A673 (cell line): ENCODE measurements around the gene GLT1D1. TPM values are rescaled to one million over a fixed set of nuclear protein-coding genes. Genes with fewer than 3 reads are reported as not detected.

Source experiments
- BruUV-seq: library from RNA; stranded (reverse); fragments of 400-500 nt; replicated peaks from 2 replicates; lab custom pipeline; 2021; lab: Mats Ljungman, UMichigan
- CTCF ChIA-PET: fragments of 300-600 bp; sonication (Branson Sonifier 250); formaldehyde crosslinking; loops from one replicate; lab custom pipeline; 2022; ENCODE audit warnings: antibody characterized with exemption; lab: Charles Lee
- POLR2A ChIA-PET: fragments of 300-600 bp; sonication (Branson Sonifier 250); formaldehyde crosslinking; loops from one replicate; lab custom pipeline; 2022; ENCODE audit warnings: antibody characterized with exemption; ENCODE audit not compliant: low non-redundant PET; lab: Charles Lee
- DNase-seq: peaks from one replicate; pipeline ENCODE4 v3.0.0-alpha.2; 2015; ENCODE audit warnings: low spot score
- H3K27ac ChIP-seq: fragments of 200-600 bp; sonication (generic); 2 replicates; pipeline ENCODE4 v1.5.1; 2016; ENCODE audit warnings: mixed run types, low read depth, mild to moderate bottlenecking, mixed read lengths, antibody characterized with exemption, low read length; ENCODE audit not compliant: poor library complexity, severe bottlenecking
- H3K27me3 ChIP-seq: fragments of 200-600 bp; sonication (generic); replicated peaks from 2 replicates; pipeline ENCODE4 v1.6.1; 2017; ENCODE audit warnings: mixed run types, low read depth, mild to moderate bottlenecking, mixed read lengths, antibody characterized with exemption, low read length; ENCODE audit not compliant: insufficient read depth, poor library complexity
- H3K36me3 ChIP-seq: fragments of 200-600 bp; sonication (generic); 2 replicates; pipeline ENCODE4 v1.6.1; 2016; ENCODE audit warnings: mixed run types, mild to moderate bottlenecking, mixed read lengths, antibody characterized with exemption, low read length; ENCODE audit not compliant: insufficient read depth, poor library complexity, severe bottlenecking
- H3K4me1 ChIP-seq: fragments of 200-600 bp; sonication (generic); 2 replicates; pipeline ENCODE4 v1.6.1; 2017; ENCODE audit warnings: mixed run types, mild to moderate bottlenecking, mixed read lengths, antibody characterized with exemption, low read length; ENCODE audit not compliant: insufficient read depth, poor library complexity, severe bottlenecking
- H3K4me3 ChIP-seq: fragments of 200-600 bp; sonication (generic); 2 replicates; pipeline ENCODE4 v1.5.1; 2016; ENCODE audit warnings: low read depth, mixed run types, mild to moderate bottlenecking, mixed read lengths, low read length; ENCODE audit not compliant: poor library complexity, severe bottlenecking
- H3K9me3 ChIP-seq: fragments of 200-600 bp; sonication (generic); 2 replicates; pipeline ENCODE4 v1.6.1; 2016; ENCODE audit warnings: mixed run types, low read depth, mild to moderate bottlenecking, mixed read lengths, antibody characterized with exemption, low read length; ENCODE audit not compliant: poor library complexity, severe bottlenecking
- CTCF ChIP-seq: fragments of 300-800, 200-600 bp; sonication (generic); conservative IDR thresholded peaks from 2 replicates; pipeline ENCODE4 v1.5.1; 2017; ENCODE audit warnings: low read depth, mild to moderate bottlenecking, antibody characterized with exemption, low read length, moderate library complexity, mixed read lengths
- EZH2 ChIP-seq: fragments of 200-600 bp; sonication (generic); IDR thresholded peaks from 2 replicates; pipeline ENCODE4 v1.6.1; 2017; ENCODE audit warnings: borderline replicate concordance, low read depth, mild to moderate bottlenecking, mixed read lengths, antibody characterized with exemption, low read length; ENCODE audit not compliant: poor library complexity, severe bottlenecking
- intact Hi-C: fragments of 100-400 bp; cut with micrococcal nuclease; formaldehyde crosslinking; loops from one replicate; pipeline ENCODE4 v1.10.0; 2022; ENCODE audit not compliant: unreplicated experiment
- total RNA-seq: library from RNA; stranded (reverse); gene quantifications from 2 replicates; pipeline ENCODE4 v1.2.3, GENCODE V29; 2021

GLT1D1 gene
- total RNA-seq, 1 experiment from 2014 or later, result not detected

GRCh38 chr12:128872303-128872702 lies 19.0 kb downstream of the GLT1D1 start:
- no peak for DNase-seq
- H3K27me3 ChIP-seq, result no peaks in the 10 kb centered on the region
- ChIA-PET CTCF (no interaction called here), POLR2A (no interaction called here)
- no peaks in the 10 kb centered on the region for H3K4me1 ChIP-seq
- no peak overlapping the region for H3K4me3 ChIP-seq
- H3K27ac ChIP-seq, result no peak overlapping the region
- no peak for TF ChIP-seq EZH2
- no peak for TF ChIP-seq CTCF
- intact Hi-C loops, result no loop called here
- H3K36me3 ChIP-seq, result no peaks in the 10 kb centered on the region
- BruUV-seq, result no TSS peak
- H3K9me3 ChIP-seq, result peaks cover 12% of the 10 kb centered on the region

- TF ChIP-seq EZH2 (no peak), CTCF (no peak)
- peaks cover 12% of the 10 kb centered on the region for H3K9me3 ChIP-seq
- intact Hi-C loops, result no loop called here
- ChIA-PET POLR2A (no interaction called here), CTCF (no interaction called here)
- no peaks in the 10 kb centered on the region for H3K36me3 ChIP-seq
- no TSS peak for BruUV-seq
- DNase-seq, result no peak
- no peaks in the 10 kb centered on the region for H3K27me3 ChIP-seq
- no peak overlapping the region for H3K27ac ChIP-seq
- no peak overlapping the region for H3K4me3 ChIP-seq
- H3K4me1 ChIP-seq, result no peaks in the 10 kb centered on the region
These were observed 23.3 kb downstream of the GLT1D1 start for GRCh38 chr12:128876559-128876958.

- H3K36me3 ChIP-seq, result no peaks in the 10 kb centered on the region
- no peak overlapping the region for H3K27ac ChIP-seq
- no peak overlapping the region for H3K4me3 ChIP-seq
- no peaks in the 10 kb centered on the region for H3K4me1 ChIP-seq
- peaks cover 12% of the 10 kb centered on the region for H3K9me3 ChIP-seq
- no peaks in the 10 kb centered on the region for H3K27me3 ChIP-seq
- ChIA-PET CTCF (no interaction called here), POLR2A (interaction anchor here (0.6 kb wide), 1 partner anchor 96 kb away, joined by 4 read pairs; no protein-coding TSS in a partner anchor)
- no peak for TF ChIP-seq EZH2
- no peak for DNase-seq
- intact Hi-C loops, result no loop called here
- BruUV-seq, result no TSS peak
These were observed 26.9 kb downstream of the GLT1D1 start for GRCh38 chr12:128879898-128880764.
